ENCODE measurements around the gene ACBD6.
"Not testable (repeated sequence)": the region's sequence is repeated elsewhere in the genome, so short reads cannot be mapped to it uniquely, and the experiment has no call there.

Gene ACBD6, protein sequence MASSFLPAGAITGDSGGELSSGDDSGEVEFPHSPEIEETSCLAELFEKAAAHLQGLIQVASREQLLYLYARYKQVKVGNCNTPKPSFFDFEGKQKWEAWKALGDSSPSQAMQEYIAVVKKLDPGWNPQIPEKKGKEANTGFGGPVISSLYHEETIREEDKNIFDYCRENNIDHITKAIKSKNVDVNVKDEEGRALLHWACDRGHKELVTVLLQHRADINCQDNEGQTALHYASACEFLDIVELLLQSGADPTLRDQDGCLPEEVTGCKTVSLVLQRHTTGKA

GRCh38 chr1:180502361-180503279, at the start of gene ACBD6:
Gene ACBD6 (minus strand): TSS chr1:180502577. CDS start chr1:180502266, 311 bp downstream.
- peak; percentile 75 for DNase-seq (ENCODE audit: low read depth)

DNA sequence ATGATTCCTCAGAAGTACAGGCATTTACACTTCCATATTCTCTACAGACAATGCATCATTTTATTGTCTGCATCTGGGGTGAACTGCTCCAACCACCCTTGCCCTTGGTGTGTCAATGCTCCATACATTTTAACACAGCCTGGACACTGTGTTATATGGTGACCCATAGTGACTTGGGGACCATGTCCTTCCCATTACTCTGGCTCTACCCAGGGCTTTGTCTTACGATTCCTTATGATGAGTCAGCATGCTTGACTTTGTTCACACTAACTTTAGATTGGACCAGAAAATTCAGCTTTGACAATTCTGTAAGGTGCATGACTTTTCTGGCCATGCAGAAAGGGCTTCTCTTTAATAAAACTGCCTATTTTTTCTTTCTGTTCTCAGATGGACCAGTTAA, 49.6 kb upstream of the ACBD6 start:
- no peak for DNase-seq (ENCODE audit: low read depth)

- no peak for DNase-seq (ENCODE audit: low read depth)
Observed at GRCh38 chr1:180550241-180550640, 47.9 kb upstream of the ACBD6 start.

- not testable (repeated sequence) for DNase-seq (ENCODE audit: low read depth)
Observed at GRCh38 chr1:180549770-180550169, 47.4 kb upstream of the ACBD6 start.

GRCh38 chr1:180548686-180549317, 46.4 kb upstream of the ACBD6 start:
- no peak for DNase-seq (ENCODE audit: low read depth)

- DNase-seq (ENCODE audit: low read depth): no peak
Observed at GRCh38 chr1:180545991-180546390, 43.6 kb upstream of the ACBD6 start.

DNA sequence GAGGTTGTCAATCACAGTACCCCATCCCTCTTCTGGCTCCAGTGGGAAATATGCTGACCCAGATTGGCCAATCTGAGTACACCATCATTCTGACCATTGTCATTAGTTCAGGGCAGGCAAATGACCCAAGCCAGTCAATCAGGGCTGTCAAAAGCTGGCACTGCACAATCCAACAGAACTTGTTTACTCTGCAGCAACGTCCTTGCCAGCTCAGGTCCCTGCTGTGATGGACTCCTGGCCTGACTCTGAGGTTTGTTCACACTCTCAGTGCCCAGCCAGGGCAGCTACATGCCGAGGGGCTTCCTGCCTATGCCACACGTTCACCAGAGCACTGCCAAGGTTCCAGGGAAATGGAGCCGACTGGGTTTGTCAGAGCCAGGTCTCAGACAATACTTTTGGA, 41.7 kb upstream of the ACBD6 start:
- no peak for DNase-seq (ENCODE audit: low read depth)

DNA sequence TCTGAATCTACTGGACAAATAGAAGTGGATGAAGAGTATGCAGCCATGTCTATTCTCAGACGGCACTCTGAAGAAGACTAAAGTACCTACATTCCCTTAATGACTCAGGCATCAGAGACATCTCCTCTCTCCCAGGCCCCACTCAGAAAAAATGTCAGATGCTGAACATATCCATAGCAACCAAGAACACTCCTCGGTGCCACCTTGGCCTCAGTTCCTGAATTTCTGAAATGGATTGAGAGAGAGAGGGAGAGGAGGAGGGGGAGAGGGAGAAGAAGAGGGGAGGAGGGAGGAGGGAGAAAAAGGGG, 40.4 kb upstream of the ACBD6 start:
- DNase-seq (ENCODE audit: low read depth): no peak

DNA sequence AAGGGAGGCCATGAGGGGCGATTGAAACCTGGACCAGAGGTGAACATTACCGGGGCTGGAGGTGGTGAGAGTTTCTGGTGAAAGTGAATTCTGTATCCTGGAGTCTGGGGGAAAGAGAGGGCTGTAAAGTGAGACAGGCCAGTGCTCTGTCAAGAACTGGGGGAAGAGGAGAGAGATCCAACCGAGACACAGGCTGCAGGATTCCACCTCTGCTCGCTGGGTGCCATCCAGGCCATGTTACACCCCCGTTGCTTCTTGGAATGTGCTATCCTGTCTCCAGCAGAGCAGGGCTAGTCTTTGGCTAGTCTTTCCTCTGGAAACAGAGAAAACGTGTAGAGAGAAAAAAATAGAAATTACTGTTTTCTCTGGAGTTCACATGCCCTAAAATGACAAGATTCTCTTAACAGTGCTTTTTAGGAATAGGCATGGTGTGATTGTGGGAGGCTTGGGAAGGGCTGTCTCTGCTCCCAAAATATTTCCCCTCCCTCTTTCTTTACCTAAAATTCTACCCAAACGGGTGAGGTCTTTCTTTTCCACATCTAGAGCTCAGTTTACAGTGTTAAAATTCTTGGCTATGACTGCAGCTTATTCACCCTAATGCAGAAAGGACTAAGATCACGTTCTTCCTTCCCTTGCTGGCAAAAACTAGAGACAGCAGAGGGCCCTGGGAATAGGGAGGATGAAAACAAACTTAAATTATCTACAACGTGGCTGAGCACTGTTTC, 39.9 kb upstream of the ACBD6 start:
- no peak for DNase-seq (ENCODE audit: low read depth)

DNA sequence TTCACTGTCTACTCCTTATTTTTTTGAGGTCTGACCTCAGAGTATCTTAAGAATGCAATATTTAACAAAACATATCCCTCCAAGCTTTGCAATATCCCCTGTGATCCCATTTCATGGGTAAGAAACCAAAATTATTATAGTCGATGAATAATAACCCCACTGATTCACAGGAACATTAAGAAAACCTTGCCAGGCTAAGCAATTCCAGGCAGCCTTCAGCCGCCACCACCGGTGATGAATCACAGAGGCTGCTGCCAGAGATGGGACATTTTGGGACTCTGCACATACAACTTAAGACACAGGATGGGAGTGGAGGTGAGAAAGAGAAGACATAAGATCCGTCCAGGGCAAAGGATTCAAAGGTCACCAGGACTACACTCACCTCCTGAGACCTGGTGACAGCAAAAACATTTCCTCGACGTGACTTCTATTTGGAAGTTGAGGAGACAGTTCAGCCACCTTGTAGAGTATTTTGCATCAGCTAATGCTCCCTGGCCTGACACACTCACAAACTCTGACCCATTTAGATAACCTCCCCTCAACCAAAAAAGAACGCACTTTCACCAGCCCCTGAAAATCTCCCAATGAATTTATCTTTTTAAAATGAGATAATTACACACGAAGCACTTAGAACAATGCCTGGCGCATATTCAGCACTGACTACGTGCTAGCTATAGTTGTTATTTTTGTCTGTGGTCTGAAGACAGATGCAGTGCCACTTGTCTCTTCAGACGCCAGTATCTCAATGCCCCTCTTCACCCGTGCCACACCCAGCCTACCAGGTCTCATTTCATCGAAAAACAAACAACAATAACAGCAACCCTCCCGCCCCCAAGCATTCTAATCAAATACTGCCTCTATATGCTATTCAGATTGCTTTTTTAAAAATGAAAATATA, 38.6 kb upstream of the ACBD6 start:
- no peak for DNase-seq (ENCODE audit: low read depth)

DNA sequence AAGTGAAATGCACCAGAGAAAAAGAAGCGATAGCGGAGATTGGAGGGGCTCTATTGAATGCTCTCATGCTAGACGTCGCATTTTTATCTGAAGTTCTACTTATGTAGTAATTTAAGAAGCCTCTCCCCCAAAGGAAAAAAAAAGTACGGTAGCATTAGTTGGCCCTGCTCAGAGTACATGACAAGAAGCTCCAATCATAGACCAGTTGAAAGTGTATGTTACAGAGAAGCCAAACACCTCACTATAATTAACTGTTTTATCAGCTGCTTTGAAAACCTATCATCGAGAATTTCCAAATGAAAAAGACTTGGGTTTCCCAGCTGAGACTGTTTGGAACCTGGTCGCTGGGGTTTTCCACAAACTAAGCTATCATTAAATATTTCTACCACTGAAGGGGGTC, 36.8 kb upstream of the ACBD6 start:
- no peak for DNase-seq (ENCODE audit: low read depth)

DNA sequence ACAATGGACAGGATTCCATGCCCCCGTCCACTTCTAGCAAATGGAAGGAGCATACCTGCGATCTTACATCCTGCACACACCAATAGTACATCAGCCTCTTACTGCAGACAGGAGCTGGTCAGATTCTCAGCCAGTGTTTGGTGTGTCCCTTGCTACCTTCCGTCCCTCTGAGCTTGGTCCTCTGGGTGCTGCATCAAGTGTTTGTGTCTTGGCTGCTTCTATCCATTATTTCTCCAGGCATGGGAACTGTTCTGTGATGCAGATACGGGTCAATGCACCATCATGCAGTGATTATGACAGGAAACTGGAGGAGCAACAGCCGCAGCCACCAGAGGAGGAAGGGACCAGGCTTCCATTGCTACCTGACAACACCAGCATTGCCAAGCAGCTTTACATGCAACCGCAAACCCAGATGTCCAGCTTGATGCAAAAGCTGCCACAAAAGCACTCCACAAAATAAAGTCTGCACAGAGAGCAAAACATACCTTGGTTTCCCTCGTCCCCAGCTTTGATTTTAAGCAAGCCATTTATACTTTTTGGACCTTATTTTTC, 34.5 kb upstream of the ACBD6 start:
- no peak for DNase-seq (ENCODE audit: low read depth)

- DNase-seq (ENCODE audit: low read depth): no peak
Observed at GRCh38 chr1:180535418-180535999, 33.1 kb upstream of the ACBD6 start.

DNA sequence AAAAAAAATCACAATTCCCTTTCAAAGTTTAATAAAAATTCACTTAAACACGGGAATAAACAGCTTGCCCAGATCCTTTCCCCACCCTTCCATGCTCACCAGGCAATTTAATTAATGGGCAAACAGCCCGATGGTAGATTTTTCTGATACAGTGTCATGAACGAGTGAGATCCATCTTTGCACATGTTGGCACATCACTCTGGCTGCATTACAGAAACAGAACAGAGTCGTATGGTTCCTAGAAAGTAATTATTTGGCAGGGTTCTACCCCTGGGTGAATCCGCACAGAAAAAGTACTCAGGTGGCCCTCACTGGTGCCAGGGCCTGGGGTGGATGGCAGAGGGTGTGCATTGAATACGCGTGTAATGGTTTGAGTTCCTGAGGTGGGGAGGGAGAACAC, 31.8 kb upstream of the ACBD6 start:
- DNase-seq (ENCODE audit: low read depth): no peak

GRCh38 chr1:180533266-180533987, 31.1 kb upstream of the ACBD6 start:
- peak; percentile 44 for DNase-seq (ENCODE audit: low read depth)

GRCh38 chr1:180532854-180533253, 30.5 kb upstream of the ACBD6 start:
- no peak for DNase-seq (ENCODE audit: low read depth)

DNA sequence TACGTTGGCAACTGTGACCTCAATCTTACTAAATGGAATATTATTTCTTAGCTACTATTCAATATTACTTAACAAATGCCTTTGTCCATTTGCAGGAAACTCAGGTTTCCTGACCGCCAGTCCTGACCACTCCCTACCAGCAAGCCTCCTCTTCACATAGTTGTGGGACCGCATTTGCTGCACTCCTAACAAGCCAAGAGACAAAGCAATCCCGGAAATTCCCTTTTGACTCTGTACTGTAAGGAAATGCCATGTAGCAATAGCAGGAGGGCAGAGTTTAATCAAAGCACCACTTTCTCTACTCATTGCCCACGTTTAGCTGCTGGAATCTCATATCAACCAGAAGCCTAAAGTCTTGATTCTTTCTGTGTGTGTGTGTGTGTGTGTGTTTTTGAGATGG, 28.1 kb upstream of the ACBD6 start:
- DNase-seq (ENCODE audit: low read depth): no peak

GRCh38 chr1:180528868-180529470, 26.6 kb upstream of the ACBD6 start:
- no peak for DNase-seq (ENCODE audit: low read depth)

DNA sequence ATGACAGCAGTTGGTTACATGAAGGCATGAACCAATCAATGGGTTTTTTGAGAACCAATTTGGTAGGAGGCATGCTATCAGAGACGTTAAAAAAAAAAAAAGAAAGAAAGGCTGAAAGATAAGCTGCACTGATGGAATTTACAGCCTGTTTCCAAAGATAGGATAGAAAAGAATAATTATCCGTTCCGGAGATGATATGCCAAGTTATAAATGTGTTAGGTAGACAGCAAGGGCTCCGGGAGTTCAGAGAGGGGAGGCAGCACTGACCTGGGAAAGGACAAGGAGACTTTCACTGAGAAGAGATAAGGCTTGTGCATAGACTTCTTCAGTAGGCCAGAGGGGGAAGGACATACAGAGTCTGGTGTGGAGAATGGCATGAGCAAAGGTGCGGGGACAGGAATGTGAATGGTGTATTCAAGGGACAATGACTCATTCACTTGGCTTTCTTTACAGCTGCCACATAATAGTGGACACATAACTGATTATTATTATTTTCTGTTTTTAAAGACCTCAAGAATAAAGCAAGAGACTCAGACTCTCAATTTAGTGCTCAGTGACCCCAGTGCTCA, 24.8 kb upstream of the ACBD6 start:
- DNase-seq (ENCODE audit: low read depth): no peak
